ENCODE data around the gene JUP. TPM values are rescaled to one million over a fixed set of nuclear protein-coding genes. Genes with fewer than 3 reads are reported as not detected.

JUP gene
- total and polyA plus RNA-seq, 2 of the 13 experiments (the other 11 are each of a cell fraction or from before 2014, with no cell fraction given): 12.1 to 20.6 TPM

GRCh38 chr17:41811549-41812380, 25.3 kb upstream of the JUP start, which contains the start of gene P3H4 (continued):
- TF ChIP-seq ZNF687 (CRISPR knock-in tag; IDR thresholded peaks at IDR 0.05) (peak; percentile 81), ZNF839 (CRISPR knock-in tag; IDR thresholded peaks at IDR 0.05; ENCODE audit: borderline replicate concordance) (no peak), U2AF1 (optimal IDR thresholded peaks at IDR 0.05; ENCODE audit: low read depth, low read length) (no peak), TSC22D2 (CRISPR knock-in tag; IDR thresholded peaks at IDR 0.05; ENCODE audit: borderline replicate concordance) (no peak), AFF4 (CRISPR knock-in tag; IDR thresholded peaks at IDR 0.05) (no peak), ZNF577 (CRISPR knock-in tag; IDR thresholded peaks at IDR 0.05; ENCODE audit: borderline replicate concordance, low read depth) (no peak), ZBED4 (CRISPR knock-in tag; IDR thresholded peaks at IDR 0.05; ENCODE audit: borderline replicate concordance) (0 out of 2 replicates have a peak, but pooled peaks have one; percentile 31), ZGPAT (CRISPR knock-in tag; IDR thresholded peaks at IDR 0.05) (peak; percentile 26; the same call in 1 of the 2 replicates), ZMYM4 (CRISPR knock-in tag; IDR thresholded peaks at IDR 0.05) (peak; percentile 49), ZBTB26 (CRISPR knock-in tag; IDR thresholded peaks at IDR 0.05; ENCODE audit: borderline replicate concordance) (0 out of 2 replicates have a peak, but pooled peaks have one; percentile 6), SMC3 (IDR thresholded peaks at IDR 0.05; ENCODE audit: low read length) (no peak), ZNF616 (CRISPR knock-in tag; IDR thresholded peaks at IDR 0.05; ENCODE audit: low read depth) (peak; percentile 81)
